ENCODE measurements around the gene DGKI.

Gene DGKI

DNA sequence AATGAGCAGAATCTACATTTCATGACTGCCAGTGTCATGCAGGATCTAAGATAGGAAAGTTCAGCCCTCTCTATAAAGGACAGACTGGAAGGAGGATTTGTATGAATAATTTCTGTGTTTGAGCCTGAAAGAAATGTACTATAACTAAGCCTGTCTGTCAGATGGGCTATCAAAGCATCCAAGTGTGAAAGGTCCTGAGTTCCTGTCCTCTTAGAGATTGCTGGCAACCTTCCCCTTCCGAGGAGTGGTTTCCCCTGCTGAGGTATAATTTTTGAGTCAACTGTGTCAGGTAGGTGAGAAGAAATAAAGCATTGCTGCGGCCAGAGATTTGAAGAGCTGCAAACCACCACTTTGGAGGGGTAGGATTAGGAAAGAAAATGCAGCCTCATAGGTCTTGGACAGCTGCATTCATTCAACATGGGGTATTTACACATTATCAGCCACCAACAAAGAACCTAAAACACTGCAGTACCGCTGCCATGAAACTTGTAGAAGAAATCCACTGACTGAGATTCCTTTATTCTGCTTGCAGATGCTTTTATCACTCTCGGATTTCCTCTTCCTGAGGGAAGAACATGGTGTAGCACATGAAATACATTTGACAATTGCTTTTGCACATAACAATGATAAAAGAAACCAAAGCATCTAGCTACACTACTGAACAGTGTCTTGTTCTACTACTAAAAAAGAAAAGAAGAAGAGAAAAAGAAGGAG, 189.1 kb downstream of the DGKI start:
- H2AFZ ChIP-seq (ENCODE audit: low read length), result peak overlapping the region; percentile 61
- H2BK5ac ChIP-seq (ENCODE audit: low read length), result no peak overlapping the region
- no peak overlapping the region for H3K18ac ChIP-seq (ENCODE audit: low read length)
- H4K91ac ChIP-seq (ENCODE audit: low read depth, low read length, poor library complexity), result no peak overlapping the region
- H3K27ac ChIP-seq (replicated peaks; ENCODE audit: low read length), result no peak overlapping the region
- H3K27me3 ChIP-seq (ENCODE audit: control insufficient read depth in 3 of 3, insufficient read depth in 3 of 3, low read depth in 1 of 3, low read length in 3 of 3), result no peaks in the 10 kb centered on the region
- H4K8ac ChIP-seq (ENCODE audit: low read depth, low read length), result no peak overlapping the region
- no peak overlapping the region for H2AK5ac ChIP-seq (ENCODE audit: low read depth, low read length)
- no peak overlapping the region for H2BK12ac ChIP-seq (ENCODE audit: low read length)
- H2BK120ac ChIP-seq (ENCODE audit: low read depth, low read length), result no peak overlapping the region
- H3K4me3 ChIP-seq (ENCODE audit: low read length in 2 of 2), result no peak overlapping the region
- H3K4me2 ChIP-seq (ENCODE audit: insufficient read depth, low read length, poor library complexity, severe bottlenecking), result no peak overlapping the region
- no CpG with 5 or more reads among the region's 4 CpGs for WGBS, 2 donors (ENCODE audit: extremely low coverage in 2 of 2, insufficient read length in 2 of 2, insufficient replicate concordance in 1 of 2)
- H3K79me1 ChIP-seq (ENCODE audit: low read depth, low read length), result no peaks in the 10 kb centered on the region
- peaks cover 13 to 23% of the 10 kb centered on the region in 2 donors for H3K4me1 ChIP-seq (ENCODE audit: control insufficient read depth in 2 of 2, insufficient read depth in 1 of 2, low read depth in 1 of 2, low read length in 2 of 2)
- H3K14ac ChIP-seq (ENCODE audit: low read length), result no peak overlapping the region
- H3K36me3 ChIP-seq (replicated peaks in 1 of 2; ENCODE audit: control insufficient read depth in 2 of 2, insufficient read depth in 2 of 2, low read length in 2 of 2), result no peaks in the 10 kb centered on the region
- no peak overlapping the region for H3K23ac ChIP-seq (ENCODE audit: low read depth, low read length, poor library complexity)
- H3K9ac ChIP-seq (ENCODE audit: low read depth, low read length, poor library complexity), result no peak overlapping the region
- H3K9me3 ChIP-seq (replicated peaks in 1 of 2; ENCODE audit: control insufficient read depth in 2 of 2, insufficient read depth in 1 of 2, low read depth in 1 of 2, low read length in 2 of 2), result no peaks in the 10 kb centered on the region
- DNase-seq (ENCODE audit: low spot score), result no peak
- H3K4ac ChIP-seq (ENCODE audit: low read length), result no peak overlapping the region
- no peak overlapping the region for H2BK15ac ChIP-seq (ENCODE audit: low read length)

DNA sequence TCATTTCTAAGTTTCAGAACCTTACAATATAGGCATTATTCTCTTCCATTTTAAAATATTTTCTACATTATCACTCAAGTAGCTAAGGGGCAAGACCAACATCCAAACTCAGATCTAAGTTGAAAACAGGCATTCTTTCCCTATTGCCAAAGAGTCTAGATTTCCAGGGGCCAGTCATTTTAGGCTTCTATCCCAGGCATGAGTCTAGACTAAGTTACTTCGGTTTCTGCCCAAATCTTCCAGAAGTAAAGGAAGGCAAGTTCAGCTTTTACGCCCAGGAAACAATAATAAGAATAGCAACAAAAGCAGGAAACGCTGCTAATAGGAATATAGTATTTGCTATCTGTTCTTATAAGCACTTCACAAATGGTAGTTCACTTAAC, 189.9 kb downstream of the DGKI start:
- WGBS, 2 donors (ENCODE audit: extremely low coverage in 2 of 2, insufficient read length in 2 of 2, insufficient replicate concordance in 1 of 2), result no CpG with 5 or more reads among the region's 3 CpGs
- H3K27me3 ChIP-seq (ENCODE audit: control insufficient read depth in 3 of 3, insufficient read depth in 3 of 3, low read depth in 1 of 3, low read length in 3 of 3), result no peaks in the 10 kb centered on the region

DNA sequence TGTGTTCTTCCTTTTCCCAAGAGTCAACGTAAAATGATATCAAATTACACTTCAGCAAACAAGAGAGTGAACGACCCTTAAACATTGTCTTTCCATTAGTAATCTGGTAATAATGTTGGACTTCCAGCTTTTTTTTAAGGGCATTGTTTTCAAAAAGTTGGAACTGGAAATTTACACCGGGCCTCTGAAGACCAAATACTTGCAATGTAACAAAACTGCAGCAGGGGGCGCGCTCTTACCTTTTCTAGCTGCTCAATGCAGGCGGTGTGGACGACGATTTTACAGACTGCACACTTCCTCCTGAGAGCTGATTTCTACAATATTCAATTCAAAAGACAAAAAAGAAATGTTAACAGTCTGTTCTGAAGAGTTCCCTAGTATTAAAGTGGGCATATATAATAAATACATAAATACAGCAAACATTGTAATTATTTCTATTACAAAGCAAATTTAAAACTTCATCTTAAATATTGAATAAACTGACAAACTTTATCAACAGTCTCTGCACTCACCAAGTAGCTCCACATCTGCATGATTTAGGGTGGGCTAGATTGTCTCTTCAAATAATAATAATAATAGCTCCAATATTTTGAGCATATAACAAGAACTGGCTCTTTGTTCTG, 190.4 kb downstream of the DGKI start:
- Histone ChIP-seq H2AK5ac (ENCODE audit: low read depth, low read length) (no peak overlapping the region), H3K4ac (ENCODE audit: low read length) (no peak overlapping the region), H3K36me3 (replicated peaks in 1 of 2; ENCODE audit: control insufficient read depth in 2 of 2, insufficient read depth in 2 of 2, low read length in 2 of 2) (no peaks in the 10 kb centered on the region), H2BK12ac (ENCODE audit: low read length) (no peak overlapping the region), H3K4me2 (ENCODE audit: insufficient read depth, low read length, poor library complexity, severe bottlenecking) (no peak overlapping the region), H3K4me1 (ENCODE audit: control insufficient read depth in 2 of 2, insufficient read depth in 1 of 2, low read depth in 1 of 2, low read length in 2 of 2) (peaks cover 10 to 23% of the 10 kb centered on the region in 2 donors), H2BK15ac (ENCODE audit: low read length) (no peak overlapping the region), H3K4me3 (ENCODE audit: low read length in 2 of 2) (no peak overlapping the region), H3K27ac (replicated peaks; ENCODE audit: low read length) (no peak overlapping the region), H3K14ac (ENCODE audit: low read length) (no peak overlapping the region), H4K91ac (ENCODE audit: low read depth, low read length, poor library complexity) (no peak overlapping the region), H3K9me3 (replicated peaks in 1 of 2; ENCODE audit: control insufficient read depth in 2 of 2, insufficient read depth in 1 of 2, low read depth in 1 of 2, low read length in 2 of 2) (no peaks in the 10 kb centered on the region), H3K27me3 (ENCODE audit: control insufficient read depth in 3 of 3, insufficient read depth in 3 of 3, low read depth in 1 of 3, low read length in 3 of 3) (no peaks in the 10 kb centered on the region), H3K18ac (ENCODE audit: low read length) (no peak overlapping the region), H3K23ac (ENCODE audit: low read depth, low read length, poor library complexity) (no peak overlapping the region), H2BK5ac (ENCODE audit: low read length) (no peak overlapping the region), H2BK120ac (ENCODE audit: low read depth, low read length) (no peak overlapping the region), H4K8ac (ENCODE audit: low read depth, low read length) (no peak overlapping the region), H2AFZ (ENCODE audit: low read length) (peak overlapping the region; percentile 73), H3K9ac (ENCODE audit: low read depth, low read length, poor library complexity) (no peak overlapping the region), H3K79me1 (ENCODE audit: low read depth, low read length) (no peaks in the 10 kb centered on the region)
- peak; percentile 70 for DNase-seq (ENCODE audit: low spot score)
- WGBS, 2 donors (ENCODE audit: extremely low coverage in 2 of 2, insufficient read length in 2 of 2, insufficient replicate concordance in 1 of 2), result no CpG with 5 or more reads among the region's 8 CpGs

More for the DNA sequence above, 189.9 kb downstream of the DGKI start:
- Histone ChIP-seq H2BK12ac (ENCODE audit: low read length) (no peak overlapping the region), H3K9me3 (replicated peaks in 1 of 2; ENCODE audit: control insufficient read depth in 2 of 2, insufficient read depth in 1 of 2, low read depth in 1 of 2, low read length in 2 of 2) (no peaks in the 10 kb centered on the region), H4K91ac (ENCODE audit: low read depth, low read length, poor library complexity) (no peak overlapping the region), H3K4me3 (ENCODE audit: low read length in 2 of 2) (no peak overlapping the region), H2BK120ac (ENCODE audit: low read depth, low read length) (no peak overlapping the region), H2BK5ac (ENCODE audit: low read length) (no peak overlapping the region), H3K9ac (ENCODE audit: low read depth, low read length, poor library complexity) (no peak overlapping the region), H3K23ac (ENCODE audit: low read depth, low read length, poor library complexity) (no peak overlapping the region), H3K14ac (ENCODE audit: low read length) (no peak overlapping the region), H4K8ac (ENCODE audit: low read depth, low read length) (no peak overlapping the region), H2AK5ac (ENCODE audit: low read depth, low read length) (no peak overlapping the region), H3K79me1 (ENCODE audit: low read depth, low read length) (no peaks in the 10 kb centered on the region), H3K4me1 (ENCODE audit: control insufficient read depth in 2 of 2, insufficient read depth in 1 of 2, low read depth in 1 of 2, low read length in 2 of 2) (peaks cover 13 to 23% of the 10 kb centered on the region in 2 donors), H2AFZ (ENCODE audit: low read length) (no peak overlapping the region), H3K18ac (ENCODE audit: low read length) (no peak overlapping the region), H3K4ac (ENCODE audit: low read length) (no peak overlapping the region), H3K36me3 (replicated peaks in 1 of 2; ENCODE audit: control insufficient read depth in 2 of 2, insufficient read depth in 2 of 2, low read length in 2 of 2) (no peaks in the 10 kb centered on the region), H3K4me2 (ENCODE audit: insufficient read depth, low read length, poor library complexity, severe bottlenecking) (no peak overlapping the region), H2BK15ac (ENCODE audit: low read length) (no peak overlapping the region), H3K27ac (replicated peaks; ENCODE audit: low read length) (no peak overlapping the region)
- no peak for DNase-seq (ENCODE audit: low spot score)

DNA sequence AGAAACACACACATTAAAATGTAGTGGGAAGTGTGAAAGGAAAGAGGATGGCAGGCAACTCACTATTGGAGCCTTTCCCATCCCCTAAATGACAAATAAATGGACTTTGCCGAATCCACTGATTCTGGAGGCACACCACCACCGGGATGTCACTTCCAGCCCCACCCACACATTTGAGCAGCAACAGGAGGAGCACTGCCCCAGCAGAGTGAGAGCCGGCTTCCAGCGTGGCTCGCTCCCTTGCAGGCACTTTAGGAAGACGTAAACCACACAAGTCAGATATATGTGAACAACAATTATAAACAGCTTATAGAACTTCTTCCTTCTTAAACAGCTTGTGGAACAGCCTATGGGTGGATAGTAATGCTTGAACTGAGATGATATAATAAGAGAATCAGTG, 191.0 kb downstream of the DGKI start:
- Histone ChIP-seq H3K36me3 (replicated peaks in 1 of 2; ENCODE audit: control insufficient read depth in 2 of 2, insufficient read depth in 2 of 2, low read length in 2 of 2) (no peaks in the 10 kb centered on the region), H2AFZ (ENCODE audit: low read length) (peak overlapping the region; percentile 73), H3K9ac (ENCODE audit: low read depth, low read length, poor library complexity) (peak overlapping the region; percentile 60), H3K9me3 (replicated peaks in 1 of 2; ENCODE audit: control insufficient read depth in 2 of 2, insufficient read depth in 1 of 2, low read depth in 1 of 2, low read length in 2 of 2) (no peaks in the 10 kb centered on the region), H2AK5ac (ENCODE audit: low read depth, low read length) (no peak overlapping the region), H3K4ac (ENCODE audit: low read length) (no peak overlapping the region), H3K4me2 (ENCODE audit: insufficient read depth, low read length, poor library complexity, severe bottlenecking) (no peak overlapping the region), H3K27ac (replicated peaks; ENCODE audit: low read length) (no peak overlapping the region), H3K27me3 (ENCODE audit: control insufficient read depth in 3 of 3, insufficient read depth in 3 of 3, low read depth in 1 of 3, low read length in 3 of 3) (no peaks in the 10 kb centered on the region), H2BK12ac (ENCODE audit: low read length) (no peak overlapping the region), H2BK5ac (ENCODE audit: low read length) (no peak overlapping the region), H3K14ac (ENCODE audit: low read length) (no peak overlapping the region), H3K23ac (ENCODE audit: low read depth, low read length, poor library complexity) (peak overlapping the region; percentile 21), H3K4me3 (ENCODE audit: low read length in 2 of 2) (no peak overlapping the region), H3K79me1 (ENCODE audit: low read depth, low read length) (no peaks in the 10 kb centered on the region), H2BK15ac (ENCODE audit: low read length) (no peak overlapping the region), H4K8ac (ENCODE audit: low read depth, low read length) (no peak overlapping the region), H4K91ac (ENCODE audit: low read depth, low read length, poor library complexity) (no peak overlapping the region), H2BK120ac (ENCODE audit: low read depth, low read length) (no peak overlapping the region), H3K18ac (ENCODE audit: low read length) (peak overlapping the region; percentile 42), H3K4me1 (ENCODE audit: control insufficient read depth in 2 of 2, insufficient read depth in 1 of 2, low read depth in 1 of 2, low read length in 2 of 2) (peaks cover 6 to 23% of the 10 kb centered on the region in 2 donors)
- no CpG with 5 or more reads among the region's 6 CpGs for WGBS, 2 donors (ENCODE audit: extremely low coverage in 2 of 2, insufficient read length in 2 of 2, insufficient replicate concordance in 1 of 2)
- DNase-seq (ENCODE audit: low spot score), result no peak

Data from neuronal stem cell (in vitro differentiated cells).